Measurements from ENCODE around the gene ANKLE1. TPM values are rescaled to one million over a fixed set of nuclear protein-coding genes. Genes with fewer than 3 reads are reported as not detected.
A peak's percentile ranks its signal among the peaks of the same experiment; 100 is the strongest.
"Not testable (repeated sequence)": the region's sequence is repeated elsewhere in the genome, so short reads cannot be mapped to it uniquely, and the experiment has no call there.

The ANKLE1 gene
- polyA plus RNA-seq, 1 experiment = 0.33 TPM

DNA sequence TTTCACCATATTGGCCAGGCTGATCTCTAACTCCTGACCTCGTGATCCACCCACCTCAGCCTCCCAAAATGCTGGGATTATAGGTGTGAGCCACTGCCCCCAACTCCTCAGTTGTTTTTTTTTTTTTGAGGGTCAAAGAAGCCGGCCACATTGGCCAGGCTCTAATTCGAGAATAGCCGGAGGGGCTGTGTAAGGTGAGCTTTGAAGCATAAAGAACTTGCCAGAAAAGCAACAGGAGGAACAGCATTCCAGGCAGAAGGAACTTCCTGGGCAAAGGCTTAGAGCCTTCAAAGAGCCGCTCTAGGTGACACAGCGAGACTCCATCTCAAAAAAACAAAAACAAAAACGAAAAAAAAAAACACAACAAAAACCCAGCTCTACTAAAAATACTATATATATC, 15.7 kb upstream of the ANKLE1 start:
- H3K4me3 ChIP-seq (ENCODE audit: low read depth, low read length) = no peak overlapping the region
- no peak for DNase-seq (ENCODE audit: low read depth, low spot score)
- CTCF ChIA-PET = no interaction called here
- POLR2A ChIA-PET = no interaction called here
- no peaks in the 10 kb centered on the region for H3K27me3 ChIP-seq (ENCODE audit: control insufficient read depth, insufficient read depth, low read length)
- no peak overlapping the region for H3K27ac ChIP-seq (ENCODE audit: low read depth, low read length)
- no peaks in the 10 kb centered on the region for H3K9me3 ChIP-seq (ENCODE audit: control insufficient read depth, insufficient read depth, low read length)
- TF ChIP-seq, protein P1, sequence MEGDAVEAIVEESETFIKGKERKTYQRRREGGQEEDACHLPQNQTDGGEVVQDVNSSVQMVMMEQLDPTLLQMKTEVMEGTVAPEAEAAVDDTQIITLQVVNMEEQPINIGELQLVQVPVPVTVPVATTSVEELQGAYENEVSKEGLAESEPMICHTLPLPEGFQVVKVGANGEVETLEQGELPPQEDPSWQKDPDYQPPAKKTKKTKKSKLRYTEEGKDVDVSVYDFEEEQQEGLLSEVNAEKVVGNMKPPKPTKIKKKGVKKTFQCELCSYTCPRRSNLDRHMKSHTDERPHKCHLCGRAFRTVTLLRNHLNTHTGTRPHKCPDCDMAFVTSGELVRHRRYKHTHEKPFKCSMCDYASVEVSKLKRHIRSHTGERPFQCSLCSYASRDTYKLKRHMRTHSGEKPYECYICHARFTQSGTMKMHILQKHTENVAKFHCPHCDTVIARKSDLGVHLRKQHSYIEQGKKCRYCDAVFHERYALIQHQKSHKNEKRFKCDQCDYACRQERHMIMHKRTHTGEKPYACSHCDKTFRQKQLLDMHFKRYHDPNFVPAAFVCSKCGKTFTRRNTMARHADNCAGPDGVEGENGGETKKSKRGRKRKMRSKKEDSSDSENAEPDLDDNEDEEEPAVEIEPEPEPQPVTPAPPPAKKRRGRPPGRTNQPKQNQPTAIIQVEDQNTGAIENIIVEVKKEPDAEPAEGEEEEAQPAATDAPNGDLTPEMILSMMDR (IDR thresholded peaks at IDR 0.05; ENCODE audit: low read depth, low read length) = no peak

GRCh38 chr19:17266589-17266974, 15.1 kb upstream of the ANKLE1 start:
- Histone ChIP-seq H3K27ac (ENCODE audit: low read depth, low read length) (no peak overlapping the region), H3K4me3 (ENCODE audit: low read depth, low read length) (no peak overlapping the region), H3K9me3 (ENCODE audit: control insufficient read depth, insufficient read depth, low read length) (no peaks in the 10 kb centered on the region), H3K27me3 (ENCODE audit: control insufficient read depth, insufficient read depth, low read length) (no peaks in the 10 kb centered on the region)
- TF ChIP-seq, protein P1 (IDR thresholded peaks at IDR 0.05; ENCODE audit: low read depth, low read length) = no peak
- ChIA-PET CTCF (interaction anchor here (0.8 to 1.1 kb wide), 2 partner anchors 16 to 26 kb away, joined by 3 read pairs; no protein-coding TSS in a partner anchor), POLR2A (interaction anchor here (0.8 to 1.3 kb wide), 4 partner anchors 11 to 52 kb away, joined by 3 to 4 read pairs (median 3); partner anchors contain the start of genes OCEL1 and USE1)
- DNase-seq (ENCODE audit: low read depth, low spot score) = no peak

DNA sequence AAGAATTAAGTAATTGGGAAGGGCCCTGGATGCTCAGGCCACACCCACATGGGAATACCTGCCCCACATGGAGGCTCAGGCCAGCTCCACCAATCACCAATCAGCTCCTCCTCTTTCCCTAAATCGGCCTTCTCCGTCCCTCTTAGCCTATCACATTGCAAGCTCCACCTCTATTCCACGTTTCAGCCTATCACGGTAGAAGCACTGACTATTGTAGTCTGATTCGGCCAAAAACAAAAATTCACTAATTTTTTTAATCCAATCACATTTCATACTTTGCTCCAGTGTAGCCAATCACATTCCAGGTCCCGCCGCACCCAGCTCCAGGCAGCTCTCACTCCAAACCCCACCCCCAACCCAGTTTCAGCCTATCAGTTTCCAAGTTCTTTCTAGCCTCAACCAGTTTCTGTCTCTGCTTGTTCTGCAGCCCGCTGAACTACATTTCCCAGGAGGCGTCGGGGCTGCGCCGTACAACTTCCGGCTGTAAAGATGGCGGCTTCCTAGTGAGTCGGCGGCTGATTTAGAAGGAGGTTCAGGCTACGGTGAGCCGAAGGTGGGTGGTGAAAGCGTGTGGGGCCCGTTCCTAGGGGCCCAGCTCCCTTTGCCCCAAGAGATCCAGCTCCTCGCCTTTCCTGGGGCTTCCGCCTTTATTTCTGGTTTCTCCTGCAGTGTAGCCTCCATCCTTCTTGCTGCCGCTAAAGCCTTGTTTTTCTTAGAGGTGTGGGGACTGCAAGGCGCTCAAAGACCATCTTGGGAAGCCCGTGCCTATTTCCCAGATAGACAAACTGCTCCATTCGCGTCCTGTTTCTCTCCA, 14.5 kb upstream of the ANKLE1 start, which contains the start of gene BABAM1:
Gene BABAM1 (plus strand): TSS at position 469 of the 814 bp plus-strand sequence. CDS start 1,364 bp downstream, outside the sequence.
- no peaks in the 10 kb centered on the region for H3K9me3 ChIP-seq (ENCODE audit: control insufficient read depth, insufficient read depth, low read length)
- H3K27me3 ChIP-seq (ENCODE audit: control insufficient read depth, insufficient read depth, low read length) = no peaks in the 10 kb centered on the region
- ChIA-PET POLR2A (interaction anchor here (0.7 to 1.3 kb wide), 5 partner anchors 10 to 178 kb away, joined by 3 to 4 read pairs (median 3); partner anchors contain the start of genes OCEL1 and USE1), CTCF (interaction anchor here (0.8 to 1.1 kb wide), 2 partner anchors 15 to 26 kb away, joined by 3 read pairs; no protein-coding TSS in a partner anchor)
- peak within 1 kb of the TSS; percentile 96 for H3K4me3 ChIP-seq (ENCODE audit: low read depth, low read length)
- TF ChIP-seq, protein P1 (IDR thresholded peaks at IDR 0.05; ENCODE audit: low read depth, low read length) = no peak
- H3K27ac ChIP-seq (ENCODE audit: low read depth, low read length) = peak within 1 kb of the TSS; percentile 52
- peak; percentile 99 for DNase-seq (ENCODE audit: low read depth, low spot score)

DNA sequence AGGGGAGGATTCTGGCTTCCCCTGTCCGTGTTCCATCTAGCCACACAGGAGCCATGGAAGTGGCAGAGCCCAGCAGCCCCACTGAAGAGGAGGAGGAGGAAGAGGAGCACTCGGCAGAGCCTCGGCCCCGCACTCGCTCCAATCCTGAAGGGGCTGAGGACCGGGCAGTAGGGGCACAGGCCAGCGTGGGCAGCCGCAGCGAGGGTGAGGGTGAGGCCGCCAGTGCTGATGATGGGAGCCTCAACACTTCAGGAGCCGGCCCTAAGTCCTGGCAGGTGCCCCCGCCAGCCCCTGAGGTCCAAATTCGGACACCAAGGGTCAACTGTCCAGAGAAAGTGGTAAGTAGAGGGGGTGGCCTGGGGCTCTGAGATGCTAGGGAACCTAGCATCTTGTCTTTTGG, 12.9 kb upstream of the ANKLE1 start:
- H3K27me3 ChIP-seq (ENCODE audit: control insufficient read depth, insufficient read depth, low read length) = no peaks in the 10 kb centered on the region
- CTCF ChIA-PET = no interaction called here
- H3K27ac ChIP-seq (ENCODE audit: low read depth, low read length) = no peak overlapping the region
- no peak overlapping the region for H3K4me3 ChIP-seq (ENCODE audit: low read depth, low read length)
- no peak for DNase-seq (ENCODE audit: low read depth, low spot score)
- POLR2A ChIA-PET = interaction anchor here (0.6 to 0.7 kb wide), 2 partner anchors 53 to 494 kb away, joined by 3 read pairs; no protein-coding TSS in a partner anchor
- TF ChIP-seq, protein P1 (IDR thresholded peaks at IDR 0.05; ENCODE audit: low read depth, low read length) = no peak
- no peaks in the 10 kb centered on the region for H3K9me3 ChIP-seq (ENCODE audit: control insufficient read depth, insufficient read depth, low read length)

- H3K9me3 ChIP-seq (ENCODE audit: control insufficient read depth, insufficient read depth, low read length); POLR2A ChIA-PET; CTCF ChIA-PET; H3K27me3 ChIP-seq (ENCODE audit: control insufficient read depth, insufficient read depth, low read length); H3K4me3 ChIP-seq (ENCODE audit: low read depth, low read length); H3K27ac ChIP-seq (ENCODE audit: low read depth, low read length); DNase-seq (ENCODE audit: low read depth, low spot score): not testable (repeated sequence)
Observed at GRCh38 chr19:17274892-17275291, 6.8 kb upstream of the ANKLE1 start.

All from AG04450 (cell line).